Measurements from ENCODE around the gene CAMK1D.

Gene CAMK1D

GRCh38 chr10:12507165-12507850 lies 158.0 kb downstream of the CAMK1D start:
- H3K27ac ChIP-seq: no peak overlapping the region

GRCh38 chr10:12508165-12508564 lies 158.8 kb downstream of the CAMK1D start:
- no peak for DNase-seq (ENCODE audit: low read depth, low spot score)
- no peak overlapping the region for H3K27ac ChIP-seq

More at GRCh38 chr10:12507165-12507850, 158.0 kb downstream of the CAMK1D start:
- DNase-seq (ENCODE audit: low read depth, low spot score): no peak

GRCh38 chr10:12509016-12509793 lies 159.9 kb downstream of the CAMK1D start:
- H3K27ac ChIP-seq: no peak overlapping the region
- DNase-seq (ENCODE audit: low read depth, low spot score): no peak

- H3K27ac ChIP-seq: no peak overlapping the region
- DNase-seq (ENCODE audit: low read depth, low spot score): no peak
These were observed 160.4 kb downstream of the CAMK1D start for GRCh38 chr10:12509794-12510100.

- no peak for DNase-seq (ENCODE audit: low read depth, low spot score)
- H3K27ac ChIP-seq: no peak overlapping the region
These were observed 161.2 kb downstream of the CAMK1D start for GRCh38 chr10:12510501-12510941.

- no peak for DNase-seq (ENCODE audit: low read depth, low spot score)
- no peak overlapping the region for H3K27ac ChIP-seq
These were observed 161.6 kb downstream of the CAMK1D start for GRCh38 chr10:12510984-12511383.

GRCh38 chr10:12511651-12512050 lies 162.3 kb downstream of the CAMK1D start:
- DNase-seq (ENCODE audit: low read depth, low spot score): no peak
- no peak overlapping the region for H3K27ac ChIP-seq

GRCh38 chr10:12512332-12513002 lies 163.1 kb downstream of the CAMK1D start:
- DNase-seq (ENCODE audit: low read depth, low spot score): no peak
- H3K27ac ChIP-seq: no peak overlapping the region

- no peak for DNase-seq (ENCODE audit: low read depth, low spot score)
These were observed 163.6 kb downstream of the CAMK1D start for GRCh38 chr10:12513003-12513365.

GRCh38 chr10:12513775-12514673 lies 164.7 kb downstream of the CAMK1D start:
- DNase-seq (ENCODE audit: low read depth, low spot score): no peak

More at GRCh38 chr10:12513003-12513365, 163.6 kb downstream of the CAMK1D start:
- H3K27ac ChIP-seq: no peak overlapping the region

GRCh38 chr10:12518024-12518423 lies 168.7 kb downstream of the CAMK1D start:
- no peak for DNase-seq (ENCODE audit: low read depth, low spot score)
- no peak overlapping the region for H3K27ac ChIP-seq

More at GRCh38 chr10:12513775-12514673, 164.7 kb downstream of the CAMK1D start:
- H3K27ac ChIP-seq: no peak overlapping the region

- H3K27ac ChIP-seq: no peak overlapping the region
- no peak for DNase-seq (ENCODE audit: low read depth, low spot score)
These were observed 172.1 kb downstream of the CAMK1D start for GRCh38 chr10:12521423-12521822.

GRCh38 chr10:12526311-12526710 lies 177.0 kb downstream of the CAMK1D start:
- H3K27ac ChIP-seq: no peak overlapping the region
- no peak for DNase-seq (ENCODE audit: low read depth, low spot score)

- H3K27ac ChIP-seq: no peak overlapping the region
- no peak for DNase-seq (ENCODE audit: low read depth, low spot score)
These were observed 180.6 kb downstream of the CAMK1D start for GRCh38 chr10:12529976-12530375.

GRCh38 chr10:12531305-12532220 lies 182.2 kb downstream of the CAMK1D start:
- DNase-seq (ENCODE audit: low read depth, low spot score): no peak
- H3K27ac ChIP-seq: no peak overlapping the region

- no peak for DNase-seq (ENCODE audit: low read depth, low spot score)
- H3K27ac ChIP-seq: no peak overlapping the region
These were observed 183.8 kb downstream of the CAMK1D start for GRCh38 chr10:12533151-12533550.

GRCh38 chr10:12533723-12534122 lies 184.4 kb downstream of the CAMK1D start:
- DNase-seq (ENCODE audit: low read depth, low spot score): no peak

GRCh38 chr10:12534824-12535223 lies 185.5 kb downstream of the CAMK1D start:
- no peak for DNase-seq (ENCODE audit: low read depth, low spot score)
- no peak overlapping the region for H3K27ac ChIP-seq

More at GRCh38 chr10:12533723-12534122, 184.4 kb downstream of the CAMK1D start:
- H3K27ac ChIP-seq: no peak overlapping the region

GRCh38 chr10:12535656-12536055 lies 186.3 kb downstream of the CAMK1D start:
- no peak overlapping the region for H3K27ac ChIP-seq
- no peak for DNase-seq (ENCODE audit: low read depth, low spot score)
